OCI-LY1 (cell line): Measurements from ENCODE around the gene MOK.

Experiments used
- H2AFZ ChIP-seq: fragments of 200-600 bp; sonication (generic), shearing (Covaris generic); 2 replicates; pipeline ENCODE4 v1.6.0; 2014; ENCODE audit warnings: antibody characterized with exemption, mild to moderate bottlenecking, low read length
- H3F3A ChIP-seq: fragments of 200-600 bp; sonication (generic), shearing (Covaris generic); 2 replicates; pipeline ENCODE4 v1.6.0; 2014; ENCODE audit warnings: mild to moderate bottlenecking, antibody characterized with exemption, low read length, moderate library complexity; ENCODE audit not compliant: insufficient read depth
- H3K27ac ChIP-seq: fragments of 200-600 bp; sonication (generic); 2 replicates; pipeline ENCODE4 v1.5.1; 2014; ENCODE audit warnings: low read length, mixed run types, mild to moderate bottlenecking, low read depth; ENCODE audit not compliant: poor library complexity, severe bottlenecking
- H3K27me3 ChIP-seq: fragments of 200-600 bp; sonication (generic); 2 replicates; pipeline ENCODE4 v1.6.0; 2014; ENCODE audit warnings: antibody characterized with exemption, mild to moderate bottlenecking, low read length, moderate library complexity; ENCODE audit not compliant: insufficient read depth
- H3K36me3 ChIP-seq: fragments of 200-600 bp; sonication (generic); 2 replicates; pipeline ENCODE4 v1.6.1; 2014; ENCODE audit warnings: mild to moderate bottlenecking, antibody characterized with exemption, low read length, moderate library complexity, mixed read lengths; ENCODE audit not compliant: insufficient read depth
- H3K4me1 ChIP-seq: fragments of 200-600 bp; sonication (generic); 2 replicates; pipeline ENCODE4 v1.5.1; 2014; ENCODE audit warnings: mild to moderate bottlenecking, low read length, moderate library complexity; ENCODE audit not compliant: insufficient read depth, severe bottlenecking
- H3K4me2 ChIP-seq: fragments of 200-600 bp; sonication (generic), shearing (Covaris generic); 2 replicates; pipeline ENCODE4 v1.6.1; 2014; ENCODE audit warnings: low read length
- H3K4me3 ChIP-seq: fragments of 200-600 bp; sonication (generic); 2 replicates; pipeline ENCODE4 v1.5.1; 2014; ENCODE audit warnings: low read length, low read depth, mild to moderate bottlenecking, mixed read lengths; ENCODE audit not compliant: poor library complexity, severe bottlenecking
- H3K79me2 ChIP-seq: fragments of 200-600 bp; shearing (Covaris generic); 2 replicates; pipeline ENCODE4 v1.6.1; 2016; ENCODE audit warnings: mixed run types, low read length, mixed read lengths; ENCODE audit not compliant: insufficient read depth
- H3K9ac ChIP-seq: fragments of 200-600 bp; sonication (generic), shearing (Covaris generic); 2 replicates; pipeline ENCODE4 v1.6.1; 2014; ENCODE audit warnings: mild to moderate bottlenecking, low read length, mixed read lengths
- H3K9me2 ChIP-seq: fragments of 200-600 bp; sonication (generic), shearing (Covaris generic); 2 replicates; pipeline ENCODE4 v1.6.1; 2014; ENCODE audit warnings: low read depth, mild to moderate bottlenecking, low read length, mixed read lengths
- H3K9me3 ChIP-seq: fragments of 200-600 bp; shearing (Covaris generic); 2 replicates; pipeline ENCODE4 v1.6.1; 2014; ENCODE audit warnings: low read length, mixed read lengths
- H4K20me1 ChIP-seq: fragments of 200-600 bp; sonication (generic), shearing (Covaris generic); 2 replicates; pipeline ENCODE4 v1.6.0; 2016; ENCODE audit warnings: mild to moderate bottlenecking, low read length; ENCODE audit not compliant: insufficient read depth
- CTCF ChIP-seq: fragments of 200-600 bp; sonication (generic), shearing (Covaris generic); IDR thresholded peaks from 2 replicates; pipeline ENCODE4 v1.5.1; 2017; ENCODE audit warnings: mild to moderate bottlenecking, antibody characterized with exemption, low read length, moderate library complexity, mixed read lengths
- EZH2 ChIP-seq: fragments of 200-600 bp; sonication (generic), shearing (Covaris generic); IDR thresholded peaks from 2 replicates; pipeline ENCODE4 v1.8.0; 2017; ENCODE audit warnings: borderline replicate concordance, mixed run types, mild to moderate bottlenecking, antibody characterized with exemption, low read length, moderate library complexity, mixed read lengths

The MOK gene

GRCh38 chr14:102335163-102335562 is 30.2 kb upstream of the MOK start:
- Histone ChIP-seq H3K4me2 (no peak overlapping the region), H3K9ac (no peak overlapping the region), H3K27me3 (no peaks in the 10 kb centered on the region), H3K9me3 (no peaks in the 10 kb centered on the region), H3F3A (no peaks in the 10 kb centered on the region), H3K27ac (no peak overlapping the region), H3K9me2 (no peaks in the 10 kb centered on the region), H2AFZ (no peak overlapping the region), H3K79me2 (no peaks in the 10 kb centered on the region), H4K20me1 (no peaks in the 10 kb centered on the region), H3K4me1 (no peaks in the 10 kb centered on the region), H3K4me3 (no peak overlapping the region), H3K36me3 (peaks cover 8% of the 10 kb centered on the region; the same call in 1 of the 2 replicates)
- TF ChIP-seq EZH2: no peak
- TF ChIP-seq CTCF: no peak

- Histone ChIP-seq H3K27me3 (no peaks in the 10 kb centered on the region), H3K4me2 (no peak overlapping the region), H3F3A (no peaks in the 10 kb centered on the region), H3K9me2 (no peaks in the 10 kb centered on the region), H3K36me3 (peaks cover 6% of the 10 kb centered on the region; the same call in 1 of the 2 replicates), H3K9ac (no peak overlapping the region), H3K4me1 (no peaks in the 10 kb centered on the region), H2AFZ (no peak overlapping the region), H3K27ac (no peak overlapping the region), H3K4me3 (no peak overlapping the region), H3K79me2 (no peaks in the 10 kb centered on the region), H3K9me3 (no peaks in the 10 kb centered on the region), H4K20me1 (no peaks in the 10 kb centered on the region)
- no peak for TF ChIP-seq CTCF
- no peak for TF ChIP-seq EZH2
These were observed 29.1 kb upstream of the MOK start for GRCh38 chr14:102333795-102334705.

- H4K20me1 ChIP-seq: no peaks in the 10 kb centered on the region
- H3K9ac ChIP-seq: no peak overlapping the region
- no peak overlapping the region for H3K4me3 ChIP-seq
- H3K4me2 ChIP-seq: no peak overlapping the region
- no peaks in the 10 kb centered on the region for H3K4me1 ChIP-seq
- no peak for TF ChIP-seq EZH2
- no peak for TF ChIP-seq CTCF
- no peaks in the 10 kb centered on the region for H3K9me2 ChIP-seq
- H3F3A ChIP-seq: no peaks in the 10 kb centered on the region
- H3K27me3 ChIP-seq: no peaks in the 10 kb centered on the region
- no peaks in the 10 kb centered on the region for H3K79me2 ChIP-seq
- no peak overlapping the region for H3K27ac ChIP-seq
- H3K9me3 ChIP-seq: no peaks in the 10 kb centered on the region
- H3K36me3 ChIP-seq: peaks cover 5% of the 10 kb centered on the region; the same call in 1 of the 2 replicates
- H2AFZ ChIP-seq: no peak overlapping the region
These were observed 28.4 kb upstream of the MOK start for GRCh38 chr14:102333390-102333789.
